Liver (tissue), 9 donors: ENCODE measurements around the gene SETD6. TPM values are rescaled to one million over a fixed set of nuclear protein-coding genes. Genes with fewer than 3 reads are reported as not detected.

Experiments used
- DNase-seq: peaks from one replicate; pipeline ENCODE4 v3.0.0-alpha.2; 2017; ENCODE audit warnings: low spot score
- H3K27ac ChIP-seq, 2 donors: one replicate each; pipeline ENCODE4 v1.7.0; 2013; ENCODE audit warnings: inconsistent platforms in 2 of 2, low read length in 2 of 2, control low read depth in 1 of 2, low read depth in 1 of 2, mild to moderate bottlenecking in 1 of 2
- H3K27me3 ChIP-seq, 4 donors: one replicate each; pipeline versions ENCODE4 v1.6.1 to v1.7.0; 2013; ENCODE audit warnings: low read length in 3 of 4, inconsistent platforms in 1 of 4, mild to moderate bottlenecking in 1 of 4, moderate library complexity in 1 of 4; ENCODE audit not compliant: control insufficient read depth in 4 of 4, insufficient read depth in 4 of 4
- H3K36me3 ChIP-seq, 4 donors: one replicate each; pipeline versions ENCODE4 v1.6.1 to v1.7.0; 2013; ENCODE audit warnings: low read length in 3 of 4, mild to moderate bottlenecking in 3 of 4, low read depth in 1 of 4, moderate library complexity in 1 of 4; ENCODE audit not compliant: control insufficient read depth in 4 of 4, insufficient read depth in 3 of 4
- H3K4me1 ChIP-seq, 4 donors: one replicate each; pipeline versions ENCODE4 v1.6.1 to v1.7.0; 2013; ENCODE audit warnings: low read length in 3 of 4, mild to moderate bottlenecking in 3 of 4, moderate library complexity in 1 of 4; ENCODE audit not compliant: control insufficient read depth in 4 of 4, insufficient read depth in 4 of 4
- H3K4me3 ChIP-seq, 3 donors: one replicate each; pipeline versions ENCODE4 v1.6.1 to v1.7.0; 2013; ENCODE audit warnings: low read length in 3 of 3, control low read depth in 1 of 3, low read depth in 1 of 3, mild to moderate bottlenecking in 1 of 3
- H3K9ac ChIP-seq, 2 donors: one replicate each; pipeline ENCODE4 v1.7.0; 2013; ENCODE audit warnings: low read length in 2 of 2, mild to moderate bottlenecking in 2 of 2, moderate library complexity in 2 of 2, control low read depth in 1 of 2, low read depth in 1 of 2
- H3K9me3 ChIP-seq, 4 donors: one replicate each; pipeline versions ENCODE4 v1.6.1 to v1.7.0; 2013; ENCODE audit warnings: low read length in 3 of 4; ENCODE audit not compliant: control insufficient read depth in 4 of 4
- ATF3 ChIP-seq: IDR thresholded peaks from 2 replicates; pipeline ENCODE4 v1.6.1; 2016; ENCODE audit warnings: antibody characterized with exemption
- CTCF ChIP-seq: fragments of 150-350 bp; IDR thresholded peaks from 2 replicates; pipeline ENCODE4 v1.5.1; 2017; ENCODE audit warnings: improper control_type of control experiment, low read depth, low read length; ENCODE audit not compliant: missing input control
- EGR1 ChIP-seq, 2 donors: IDR thresholded peaks; 2 replicates each; pipeline ENCODE4 v1.6.1; 2016 to 2018; ENCODE audit warnings: antibody characterized with exemption in 2 of 2, low read depth in 2 of 2
- FOXA1 ChIP-seq: IDR thresholded peaks from 2 replicates; pipeline ENCODE4 v1.6.1; 2016; ENCODE audit warnings: antibody characterized with exemption
- FOXA2 ChIP-seq: IDR thresholded peaks from 2 replicates; pipeline ENCODE4 v1.6.1; 2016; ENCODE audit warnings: antibody characterized with exemption
- HNF4A ChIP-seq, 2 donors: conservative IDR thresholded peaks; 2 replicates each; pipeline ENCODE4 v1.6.1; 2016; ENCODE audit warnings: antibody characterized with exemption in 2 of 2, mild to moderate bottlenecking in 2 of 2
- HNF4G ChIP-seq: IDR thresholded peaks from 2 replicates; pipeline ENCODE4 v1.6.1; 2016; ENCODE audit warnings: antibody characterized with exemption
- JUND ChIP-seq, 2 donors: IDR thresholded peaks; 2 replicates each; pipeline ENCODE4 v1.6.1; 2016; ENCODE audit warnings: antibody characterized with exemption in 2 of 2
- MAX ChIP-seq: IDR thresholded peaks from 2 replicates; pipeline ENCODE4 v1.6.1; 2016; ENCODE audit warnings: antibody characterized with exemption
- NR2F2 ChIP-seq: IDR thresholded peaks from 2 replicates; pipeline ENCODE4 v1.6.1; 2016; ENCODE audit warnings: antibody characterized with exemption
- RAD21 ChIP-seq, 2 donors: IDR thresholded peaks; 2 replicates each; pipeline ENCODE4 v1.6.1; 2016; ENCODE audit warnings: antibody characterized with exemption in 2 of 2, mild to moderate bottlenecking in 2 of 2
- REST ChIP-seq: IDR thresholded peaks from 2 replicates; pipeline ENCODE4 v1.6.1; 2016; ENCODE audit warnings: antibody characterized with exemption, mild to moderate bottlenecking
- RXRA ChIP-seq, 2 donors: IDR thresholded peaks; 2 replicates each; pipeline ENCODE4 v1.6.1; 2017 to 2018; ENCODE audit warnings: antibody characterized with exemption in 2 of 2, mild to moderate bottlenecking in 1 of 2
- SP1 ChIP-seq: IDR thresholded peaks from 2 replicates; pipeline ENCODE4 v1.6.1; 2018; ENCODE audit warnings: antibody characterized with exemption, mild to moderate bottlenecking
- TAF1 ChIP-seq: conservative IDR thresholded peaks from 2 replicates; pipeline ENCODE4 v1.6.1; 2016; ENCODE audit warnings: antibody characterized with exemption, mild to moderate bottlenecking
- YY1 ChIP-seq: IDR thresholded peaks from 2 replicates; pipeline ENCODE4 v1.6.1; 2016; ENCODE audit warnings: antibody characterized with exemption, mild to moderate bottlenecking
- ZBTB33 ChIP-seq: IDR thresholded peaks from 2 replicates; pipeline ENCODE4 v1.6.1; 2016; ENCODE audit warnings: antibody characterized with exemption
- WGBS: extraction: QIAGEN DNeasy Blood & Tissue Kit; methylation state at CpG from one replicate; pipeline ENCODE4 v1.1.7; 2013; 5-methylcytosine and 5-hydroxymethylcytosine counted together
- polyA plus RNA-seq, 2 donors: library from polyadenylated mRNA; stranded (reverse) in 1 of 2; unstranded in 1 of 2; fragments of 200-250 nt in 1 of 2; fragments of >200 nt in 1 of 2; fragmentation: Nextera tagmentation in 1 of 2; extraction: Ambion mirVana in 1 of 2; gene quantifications; one replicate each; pipeline versions ENCODE4 v1.2.1 to v1.2.3, GENCODE V29; 2013 to 2015
- total RNA-seq, 2 donors: library from RNA; depleted of rRNA; stranded (reverse); fragments of >200 nt; gene quantifications; one replicate each; pipeline ENCODE4 v1.2.3, GENCODE V29; 2014
- donor health status: healthy.
- donor health status: healthy.
- donor health status: healthy.
- donor health status: healthy.
- donor health status: healthy.

Gene SETD6
- total and polyA plus RNA-seq, 4 donors: 6.9 to 17.7 (median 10.2) TPM

GRCh38 chr16:58518980-58519368 is 3.7 kb downstream of the SETD6 start:
- no peak overlapping the region for H3K27ac ChIP-seq
- H3K4me3 ChIP-seq: no peak overlapping the region
- DNase-seq: no peak
- no peaks in the 10 kb centered on the region for H3K9me3 ChIP-seq
- H3K4me1 ChIP-seq: peaks cover 1 to 21% (median 14%) of the 10 kb centered on the region in 4 donors
- 90% methylated on average over 1 of the region's 1 CpG for WGBS
- H3K36me3 ChIP-seq: peaks cover 9 to 60% (median 52%) of the 10 kb centered on the region in 4 donors
- H3K9ac ChIP-seq: no peak overlapping the region
- TF ChIP-seq EGR1 (IDR thresholded peaks at IDR 0.05; ENCODE audit: low read depth in 2 of 2): no peak
- no peak for TF ChIP-seq JUND (IDR thresholded peaks at IDR 0.05)
- TF ChIP-seq FOXA1: no peak
- no peak for TF ChIP-seq YY1
- no peak for TF ChIP-seq ATF3
- no peak for TF ChIP-seq TAF1
- no peak for TF ChIP-seq RAD21 (IDR thresholded peaks at IDR 0.05)
- no peak for TF ChIP-seq RXRA (IDR thresholded peaks at IDR 0.05)
- no peak for TF ChIP-seq ZBTB33
- no peak for TF ChIP-seq REST
- no peak for TF ChIP-seq SP1
- TF ChIP-seq MAX: no peak
- H3K27me3 ChIP-seq: no peaks in the 10 kb centered on the region

GRCh38 chr16:58519707-58520106 is 4.4 kb downstream of the SETD6 start:
- no peak overlapping the region for H3K4me3 ChIP-seq
- DNase-seq: no peak
- H3K9me3 ChIP-seq: no peaks in the 10 kb centered on the region
- H3K27me3 ChIP-seq: no peaks in the 10 kb centered on the region
- peaks cover 1 to 16% (median 11%) of the 10 kb centered on the region in 4 donors for H3K4me1 ChIP-seq
- peaks cover 12 to 67% (median 59%) of the 10 kb centered on the region in 4 donors for H3K36me3 ChIP-seq
- no peak overlapping the region for H3K27ac ChIP-seq
- H3K9ac ChIP-seq: no peak overlapping the region
- TF ChIP-seq CTCF: no peak
- TF ChIP-seq ATF3: no peak
- TF ChIP-seq RXRA (IDR thresholded peaks at IDR 0.05): no peak
- no peak for TF ChIP-seq RAD21 (IDR thresholded peaks at IDR 0.05)
- no peak for TF ChIP-seq YY1
- no peak for TF ChIP-seq MAX
- TF ChIP-seq TAF1: no peak
- no peak for TF ChIP-seq JUND (IDR thresholded peaks at IDR 0.05)
- TF ChIP-seq FOXA1: no peak
- TF ChIP-seq ZBTB33: no peak
- no peak for TF ChIP-seq REST
- no peak for TF ChIP-seq EGR1 (IDR thresholded peaks at IDR 0.05; ENCODE audit: low read depth in 2 of 2)
- no peak for TF ChIP-seq FOXA2
- TF ChIP-seq HNF4A (conservative IDR thresholded peaks at IDR 0.05): no peak
- no peak for TF ChIP-seq NR2F2
- no peak for TF ChIP-seq HNF4G
- TF ChIP-seq SP1: no peak
